Osteoblast (primary cell): ENCODE measurements around the gene TINAG. TPM values are rescaled to one million over a fixed set of nuclear protein-coding genes. Genes with fewer than 3 reads are reported as not detected.

Experiments
- DNase-seq: peaks from one replicate; pipeline ENCODE4 v3.0.0; 2011; ENCODE audit warnings: low spot score, mixed read lengths; ENCODE audit not compliant: insufficient read length; ENCODE audit errors: missing footprints
- H2AFZ ChIP-seq: 2 replicates; pipeline ENCODE4 v1.6.0; 2011; ENCODE audit warnings: mild to moderate bottlenecking, low read length
- H3K27ac ChIP-seq: 2 replicates; pipeline ENCODE4 v1.5.1; 2011; ENCODE audit warnings: mild to moderate bottlenecking, low read depth, low read length, moderate library complexity
- H3K27me3 ChIP-seq: 2 replicates; pipeline ENCODE4 v1.6.0; 2012; ENCODE audit warnings: mild to moderate bottlenecking, control low read depth, inconsistent platforms, low read length, moderate library complexity; ENCODE audit not compliant: insufficient read depth
- H3K36me3 ChIP-seq: 2 replicates; pipeline ENCODE4 v1.5.1; 2011; ENCODE audit warnings: mild to moderate bottlenecking, low read length, control low read depth, moderate library complexity; ENCODE audit not compliant: insufficient read depth
- H3K4me1 ChIP-seq: 2 replicates; pipeline ENCODE4 v1.5.1; 2011; ENCODE audit warnings: mild to moderate bottlenecking, low read length, control low read depth, moderate library complexity; ENCODE audit not compliant: insufficient read depth
- H3K4me2 ChIP-seq: 2 replicates; pipeline ENCODE4 v1.6.0; 2011; ENCODE audit warnings: mild to moderate bottlenecking, low read length; ENCODE audit not compliant: insufficient read depth
- H3K4me3 ChIP-seq: fragments of 200-600 bp; sonication (generic); 3 replicates; pipeline ENCODE4 v1.5.1; 2012; ENCODE audit warnings: mild to moderate bottlenecking, low read length, inconsistent platforms; ENCODE audit not compliant: insufficient read depth
- H3K79me2 ChIP-seq: 2 replicates; pipeline ENCODE4 v1.6.0; 2012; ENCODE audit warnings: mild to moderate bottlenecking, low read length, control low read depth, inconsistent platforms; ENCODE audit not compliant: insufficient read depth
- H3K9me3 ChIP-seq: 2 replicates; pipeline ENCODE4 v1.5.1; 2011; ENCODE audit warnings: low read depth, low read length, control low read depth
- H4K20me1 ChIP-seq: 2 replicates; pipeline ENCODE4 v1.6.0; 2012; ENCODE audit warnings: mild to moderate bottlenecking, low read length, control low read depth; ENCODE audit not compliant: insufficient read depth
- CTCF ChIP-seq: IDR thresholded peaks from 2 replicates; pipeline ENCODE4 v1.5.1; 2011; ENCODE audit warnings: mild to moderate bottlenecking, low read depth, low read length, moderate library complexity; ENCODE audit errors: extremely low read depth
- total RNA-seq: library from RNA; depleted of rRNA; stranded (reverse); fragments of >200 nt; gene quantifications from 2 replicates; pipeline ENCODE4 v1.2.3, GENCODE V29; 2012

The TINAG gene
- total RNA-seq, 1 donor = not detected

- no peaks in the 10 kb centered on the region for H3K79me2 ChIP-seq
- no peak overlapping the region for H3K4me2 ChIP-seq
- H3K9me3 ChIP-seq = no peaks in the 10 kb centered on the region
- no peak overlapping the region for H3K27ac ChIP-seq
- no peak overlapping the region for H3K4me3 ChIP-seq
- H3K27me3 ChIP-seq = no peaks in the 10 kb centered on the region
- H2AFZ ChIP-seq = no peak overlapping the region
- no peaks in the 10 kb centered on the region for H3K36me3 ChIP-seq
- no peaks in the 10 kb centered on the region for H3K4me1 ChIP-seq
- TF ChIP-seq CTCF = no peak
- H4K20me1 ChIP-seq = no peaks in the 10 kb centered on the region
- DNase-seq = no peak
These were observed 82.1 kb downstream of the TINAG start for GRCh38 chr6:54390362-54390761.

DNA sequence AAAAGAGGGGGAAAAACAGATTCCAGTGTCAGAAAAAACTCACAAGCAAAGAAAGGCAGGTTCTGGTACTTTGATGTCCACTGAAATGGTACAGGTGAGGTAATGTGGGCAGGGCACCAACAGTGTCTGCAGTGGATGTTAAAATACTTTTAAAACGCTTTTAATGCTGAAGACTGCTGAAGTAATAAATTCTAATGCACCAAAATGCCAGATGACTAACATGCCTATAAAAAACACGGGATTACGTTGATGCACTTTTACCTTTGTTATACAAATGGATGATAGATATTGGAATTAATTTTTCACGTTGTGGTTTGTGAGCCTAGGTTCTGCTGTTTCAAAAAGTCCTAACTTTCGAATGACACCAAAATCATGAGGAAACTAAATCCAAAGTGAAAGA lies 83.3 kb downstream of the TINAG start:
- no peak for DNase-seq
- Histone ChIP-seq H3K4me1 (no peaks in the 10 kb centered on the region), H3K9me3 (no peaks in the 10 kb centered on the region), H2AFZ (no peak overlapping the region), H3K36me3 (no peaks in the 10 kb centered on the region), H3K79me2 (no peaks in the 10 kb centered on the region), H3K27ac (no peak overlapping the region), H4K20me1 (no peaks in the 10 kb centered on the region), H3K27me3 (no peaks in the 10 kb centered on the region), H3K4me3 (no peak overlapping the region), H3K4me2 (no peak overlapping the region)
- TF ChIP-seq CTCF = no peak

GRCh38 chr6:54403096-54403495 lies 94.9 kb downstream of the TINAG start:
- no peaks in the 10 kb centered on the region for H3K9me3 ChIP-seq
- H3K4me2 ChIP-seq = no peak overlapping the region
- no peak for TF ChIP-seq CTCF
- H3K4me1 ChIP-seq = no peaks in the 10 kb centered on the region
- no peak overlapping the region for H2AFZ ChIP-seq
- no peaks in the 10 kb centered on the region for H3K36me3 ChIP-seq
- H3K79me2 ChIP-seq = no peaks in the 10 kb centered on the region
- H3K27me3 ChIP-seq = no peaks in the 10 kb centered on the region
- no peak overlapping the region for H3K4me3 ChIP-seq
- no peak for DNase-seq
- H3K27ac ChIP-seq = no peak overlapping the region
- no peaks in the 10 kb centered on the region for H4K20me1 ChIP-seq

DNA sequence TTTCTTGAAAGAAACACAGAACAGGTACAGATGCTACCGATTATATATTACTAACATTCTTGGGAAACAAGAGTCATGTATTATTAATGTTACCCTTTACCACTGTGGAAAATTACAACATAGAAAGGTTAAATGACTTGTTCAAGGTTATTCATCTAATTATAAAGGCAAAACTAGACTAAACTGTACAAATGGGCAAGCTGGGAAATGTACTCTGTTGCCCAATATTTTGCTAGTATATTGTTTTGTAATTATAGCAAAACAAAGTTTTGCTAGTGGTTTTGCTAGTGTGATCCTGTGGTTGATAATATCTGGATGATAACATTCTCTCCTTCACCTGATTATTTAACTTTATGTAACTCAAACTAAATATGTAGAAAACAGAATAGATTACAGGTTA lies 96.5 kb downstream of the TINAG start:
- Histone ChIP-seq H3K79me2 (no peaks in the 10 kb centered on the region), H3K36me3 (no peaks in the 10 kb centered on the region), H3K4me1 (no peaks in the 10 kb centered on the region), H3K4me3 (no peak overlapping the region), H4K20me1 (no peaks in the 10 kb centered on the region), H3K27ac (no peak overlapping the region), H3K27me3 (no peaks in the 10 kb centered on the region), H3K4me2 (no peak overlapping the region), H2AFZ (no peak overlapping the region), H3K9me3 (no peaks in the 10 kb centered on the region)
- no peak for DNase-seq
- no peak for TF ChIP-seq CTCF
